ENCODE data around the gene AKT2. TPM values are rescaled to one million over a fixed set of nuclear protein-coding genes. Genes with fewer than 3 reads are reported as not detected.

AKT2 gene
- total RNA-seq, 1 donor from 2014 or later = 85.1 TPM

GRCh38 chr19:40190891-40191835 is 94.0 kb downstream of the AKT2 start, which contains the start of gene MAP3K10:
MAP3K10 (plus strand) TSS chr19:40191426; CDS start chr19:40192032, 606 bp downstream.
- H3K27ac Mint-ChIP-seq = no peak within 1 kb of the TSS
- peak within 1 kb of the TSS; percentile 89 for H3K4me3 Mint-ChIP-seq
- Histone ChIP-seq H3K36me3 (no peaks in the 10 kb centered on the region), H3K4me2 (peak within 1 kb of the TSS; percentile 88), H3F3A (ENCODE audit: low read depth) (peaks cover 8% of the 10 kb centered on the region), H3K27ac (no peak within 1 kb of the TSS), H3K4me3 (peak within 1 kb of the TSS; percentile 97), H3K27me3 (peaks cover 10% of the 10 kb centered on the region), H2AFZ (replicated peaks) (peak within 1 kb of the TSS; percentile 100), H4K20me1 (ENCODE audit: low read depth) (peaks cover 18% of the 10 kb centered on the region), H3K79me2 (ENCODE audit: low read depth) (no peaks in the 10 kb centered on the region), H3K9me3 (ENCODE audit: low read depth) (no peaks in the 10 kb centered on the region), H3K9ac (no peak within 1 kb of the TSS), H3K4me1 (no peaks in the 10 kb centered on the region)
- peak; percentile 89 for DNase-seq (ENCODE audit: low spot score)
- peaks cover 3% of the 10 kb centered on the region for H3K27me3 Mint-ChIP-seq (ENCODE audit: insufficient read depth, low read depth)
- H3K36me3 Mint-ChIP-seq = no peaks in the 10 kb centered on the region
- no peaks in the 10 kb centered on the region for H3K9me3 Mint-ChIP-seq
- TF ChIP-seq, protein P1, sequence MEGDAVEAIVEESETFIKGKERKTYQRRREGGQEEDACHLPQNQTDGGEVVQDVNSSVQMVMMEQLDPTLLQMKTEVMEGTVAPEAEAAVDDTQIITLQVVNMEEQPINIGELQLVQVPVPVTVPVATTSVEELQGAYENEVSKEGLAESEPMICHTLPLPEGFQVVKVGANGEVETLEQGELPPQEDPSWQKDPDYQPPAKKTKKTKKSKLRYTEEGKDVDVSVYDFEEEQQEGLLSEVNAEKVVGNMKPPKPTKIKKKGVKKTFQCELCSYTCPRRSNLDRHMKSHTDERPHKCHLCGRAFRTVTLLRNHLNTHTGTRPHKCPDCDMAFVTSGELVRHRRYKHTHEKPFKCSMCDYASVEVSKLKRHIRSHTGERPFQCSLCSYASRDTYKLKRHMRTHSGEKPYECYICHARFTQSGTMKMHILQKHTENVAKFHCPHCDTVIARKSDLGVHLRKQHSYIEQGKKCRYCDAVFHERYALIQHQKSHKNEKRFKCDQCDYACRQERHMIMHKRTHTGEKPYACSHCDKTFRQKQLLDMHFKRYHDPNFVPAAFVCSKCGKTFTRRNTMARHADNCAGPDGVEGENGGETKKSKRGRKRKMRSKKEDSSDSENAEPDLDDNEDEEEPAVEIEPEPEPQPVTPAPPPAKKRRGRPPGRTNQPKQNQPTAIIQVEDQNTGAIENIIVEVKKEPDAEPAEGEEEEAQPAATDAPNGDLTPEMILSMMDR (IDR thresholded peaks at IDR 0.05) = no peak
- TF ChIP-seq EZH2 (IDR thresholded peaks at IDR 0.05) (no peak), EZH2phosphoT487 (IDR thresholded peaks at IDR 0.05) (no peak)
- H3K4me1 Mint-ChIP-seq = peaks cover 18% of the 10 kb centered on the region

DNA sequence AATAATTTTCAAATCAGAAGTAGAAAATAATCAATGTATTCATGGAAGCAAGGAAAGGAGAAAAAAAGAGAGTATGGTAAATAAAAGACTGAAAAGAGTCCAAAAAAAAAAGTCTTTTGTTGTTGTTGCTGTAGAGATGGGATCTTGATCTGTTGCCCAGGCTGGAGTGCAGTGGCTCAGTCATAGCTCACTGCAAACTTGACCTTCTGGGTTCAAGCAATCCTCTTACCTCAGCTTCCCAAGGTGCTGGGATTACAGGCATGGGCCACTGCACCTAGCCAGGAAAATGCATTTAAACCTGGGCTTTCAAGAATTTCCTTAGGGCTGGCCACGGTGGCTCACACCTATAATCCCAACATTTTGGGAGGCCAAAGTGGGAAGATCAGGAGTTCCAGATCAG is 100.9 kb downstream of the AKT2 start:
- Mint-ChIP-seq H3K27me3 (ENCODE audit: insufficient read depth, low read depth) (peaks cover 4% of the 10 kb centered on the region), H3K4me3 (no peak overlapping the region), H3K36me3 (no peaks in the 10 kb centered on the region), H3K9me3 (no peaks in the 10 kb centered on the region), H3K27ac (no peak overlapping the region), H3K4me1 (no peaks in the 10 kb centered on the region)
- H3K4me3 ChIP-seq = no peak overlapping the region
- H3K9ac ChIP-seq = no peak overlapping the region
- H3K79me2 ChIP-seq (ENCODE audit: low read depth) = no peaks in the 10 kb centered on the region
- H3K36me3 ChIP-seq = no peaks in the 10 kb centered on the region
- H3K4me1 ChIP-seq = no peaks in the 10 kb centered on the region
- DNase-seq (ENCODE audit: low spot score) = no peak
- H3F3A ChIP-seq (ENCODE audit: low read depth) = no peaks in the 10 kb centered on the region
- H2AFZ ChIP-seq (replicated peaks) = no peak overlapping the region
- TF ChIP-seq, protein P1 (IDR thresholded peaks at IDR 0.05) = no peak
- TF ChIP-seq EZH2phosphoT487 (IDR thresholded peaks at IDR 0.05) = no peak
- TF ChIP-seq EZH2 (IDR thresholded peaks at IDR 0.05) = no peak
- no peaks in the 10 kb centered on the region for H4K20me1 ChIP-seq (ENCODE audit: low read depth)
- H3K9me3 ChIP-seq (ENCODE audit: low read depth) = no peaks in the 10 kb centered on the region
- H3K27ac ChIP-seq = no peak overlapping the region
- no peaks in the 10 kb centered on the region for H3K27me3 ChIP-seq
- no peak overlapping the region for H3K4me2 ChIP-seq

MicroRNA genes within 50 kb of the gene (microRNA counts, 767-probe panel; counts per million panel counts)
- 460 counts per million, percentile 90 among the panel's probes with 10 or more counts for microRNA hsa-miR-641

Small RNA genes within 50 kb of the gene (microRNA-seq; reads per million reads assigned to microRNA genes)
- 15.3 reads per million, percentile 46 among the genes with 10 or more reads in this experiment for gene MIR641

Small RNA genes within 50 kb of the gene (small RNA-seq; reads per million reads assigned to genes)
- 0.66 reads per million, percentile 66 among the genes with 10 or more reads in this experiment for gene MIR641
- gene RNU6-945P = not detected

Other genes starting within 250 kb of the AKT2 start
- gene ZNF780B, start 229.1 kb downstream of the AKT2 start, total RNA-seq (ENCODE audit: low replicate concordance) = 20.3 and 30.5 TPM in 2 replicates
- 30.2 and 32.9 TPM in 2 replicates for gene ZNF780A, start 194.4 kb downstream of the AKT2 start, total RNA-seq (ENCODE audit: low replicate concordance)
- 5.7 and 21.6 TPM in 2 replicates for gene MAP3K10, start 93.9 kb downstream of the AKT2 start, total RNA-seq (ENCODE audit: low replicate concordance)
- not detected in 2 replicates for gene TTC9B, start 67.0 kb downstream of the AKT2 start, total RNA-seq (ENCODE audit: low replicate concordance)
- gene CCNP, start 58.7 kb downstream of the AKT2 start, total RNA-seq (ENCODE audit: low replicate concordance) = 1.7 TPM in 1 of 2 replicates, not detected in the other
- 10.6 and 13.1 TPM in 2 replicates for gene C19orf47, start 63.1 kb upstream of the AKT2 start, total RNA-seq (ENCODE audit: low replicate concordance)
- gene PLD3, start 63.4 kb upstream of the AKT2 start, total RNA-seq (ENCODE audit: low replicate concordance) = 116 and 289 TPM in 2 replicates
- 0.34 TPM in 1 of 2 replicates, not detected in the other for gene HIPK4, start 104.8 kb upstream of the AKT2 start, total RNA-seq (ENCODE audit: low replicate concordance)
- gene PRX, start 128.0 kb upstream of the AKT2 start, total RNA-seq (ENCODE audit: low replicate concordance) = 1.4 and 4.7 TPM in 2 replicates
- 2.4 and 5.5 TPM in 2 replicates for gene SERTAD1, start 140.6 kb upstream of the AKT2 start, total RNA-seq (ENCODE audit: low replicate concordance)
- gene SERTAD3, start 159.0 kb upstream of the AKT2 start, total RNA-seq (ENCODE audit: low replicate concordance) = 15.3 and 27.4 TPM in 2 replicates
- 11.3 and 24.4 TPM in 2 replicates for gene BLVRB, start 180.4 kb upstream of the AKT2 start, total RNA-seq (ENCODE audit: low replicate concordance)
- 2.5 and 8.4 TPM in 2 replicates for gene SPTBN4, start 181.7 kb upstream of the AKT2 start, total RNA-seq (ENCODE audit: low replicate concordance)